ENCODE results near the gene WBP2NL.

WBP2NL gene

DNA sequence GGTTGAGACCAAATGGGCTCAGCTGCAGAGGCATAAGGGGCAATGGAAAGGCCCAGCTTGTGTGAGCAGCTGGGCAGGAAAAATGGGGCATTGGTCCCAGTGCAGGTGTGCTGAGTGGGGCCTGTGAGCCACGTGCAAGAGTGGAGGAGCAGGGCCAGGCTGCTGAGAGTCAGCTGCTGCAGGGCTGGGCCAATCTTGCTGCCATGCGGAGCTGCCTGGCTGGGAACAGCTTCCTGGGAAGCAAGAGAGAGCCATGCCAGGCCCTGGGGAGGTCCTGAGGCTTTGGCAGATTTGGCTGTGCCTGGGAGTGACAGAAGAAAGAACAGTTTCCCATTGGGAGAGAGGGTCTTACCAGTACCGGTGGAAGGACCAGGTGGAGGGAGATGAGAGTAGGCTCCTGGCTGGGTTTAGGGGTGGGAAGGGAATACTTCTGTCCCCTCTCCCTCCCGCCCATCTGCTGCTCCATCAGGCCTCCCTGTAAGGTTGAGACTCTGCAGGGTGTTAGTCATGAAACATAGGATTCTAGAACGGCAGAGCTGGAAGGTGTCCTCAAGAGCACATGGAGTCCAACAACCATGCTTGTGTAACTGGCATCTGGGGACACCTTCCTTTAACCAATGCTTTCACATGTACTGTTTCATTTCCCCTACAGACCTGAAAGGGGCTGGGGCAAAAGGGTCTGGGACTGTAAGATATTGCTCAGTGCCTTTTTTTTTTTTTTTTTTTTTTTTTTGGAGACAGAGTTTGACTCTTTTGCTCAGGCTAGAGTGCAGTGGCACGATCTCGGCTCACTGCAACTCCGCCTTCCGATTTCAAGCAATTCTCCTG lies 19.0 kb upstream of the WBP2NL start:
- Histone ChIP-seq H3K4me3 (ENCODE audit: low read depth, low read length) (no peak overlapping the region), H3K9me3 (ENCODE audit: control insufficient read depth, insufficient read depth, low read depth, low read length) (no peaks in the 10 kb centered on the region), H3K36me3 (ENCODE audit: control insufficient read depth, insufficient read depth, low read length) (no peaks in the 10 kb centered on the region), H3K9ac (ENCODE audit: low read length) (no peak overlapping the region), H3K4me1 (ENCODE audit: control insufficient read depth, insufficient read depth, low read length) (peaks cover 13% of the 10 kb centered on the region; the same call in 1 of the 2 replicates), H3K27me3 (ENCODE audit: control insufficient read depth, insufficient read depth, low read length) (peaks cover 45% of the 10 kb centered on the region), H3K27ac (ENCODE audit: low read depth, low read length) (no peak overlapping the region)

- Histone ChIP-seq H3K4me1 (ENCODE audit: control insufficient read depth, insufficient read depth, low read length) (0 out of 2 replicates have a peak, but pooled peaks cover 2% of the 10 kb centered on the region), H3K36me3 (ENCODE audit: control insufficient read depth, insufficient read depth, low read length) (no peaks in the 10 kb centered on the region), H3K9me3 (ENCODE audit: control insufficient read depth, insufficient read depth, low read depth, low read length) (no peaks in the 10 kb centered on the region), H3K4me3 (ENCODE audit: low read depth, low read length) (no peak overlapping the region), H3K27ac (ENCODE audit: low read depth, low read length) (no peak overlapping the region), H3K9ac (ENCODE audit: low read length) (no peak overlapping the region), H3K27me3 (ENCODE audit: control insufficient read depth, insufficient read depth, low read length) (peaks cover 15% of the 10 kb centered on the region)
Observed at GRCh38 chr22:41982865-41983264, 15.7 kb upstream of the WBP2NL start.

- Histone ChIP-seq H3K27me3 (ENCODE audit: control insufficient read depth, insufficient read depth, low read length) (peaks cover 6% of the 10 kb centered on the region), H3K9ac (ENCODE audit: low read length) (no peak overlapping the region), H3K9me3 (ENCODE audit: control insufficient read depth, insufficient read depth, low read depth, low read length) (no peaks in the 10 kb centered on the region), H3K36me3 (ENCODE audit: control insufficient read depth, insufficient read depth, low read length) (no peaks in the 10 kb centered on the region), H3K27ac (ENCODE audit: low read depth, low read length) (no peak overlapping the region), H3K4me3 (ENCODE audit: low read depth, low read length) (no peak overlapping the region), H3K4me1 (ENCODE audit: control insufficient read depth, insufficient read depth, low read length) (no peaks in the 10 kb centered on the region)
Observed at GRCh38 chr22:41983513-41984405, 14.8 kb upstream of the WBP2NL start.

GRCh38 chr22:41987276-41987675 lies 11.3 kb upstream of the WBP2NL start:
- no peaks in the 10 kb centered on the region; the same call in 1 of the 2 replicates for H3K27me3 ChIP-seq (ENCODE audit: control insufficient read depth, insufficient read depth, low read length)
- H3K4me3 ChIP-seq (ENCODE audit: low read depth, low read length): no peak overlapping the region
- no peaks in the 10 kb centered on the region for H3K4me1 ChIP-seq (ENCODE audit: control insufficient read depth, insufficient read depth, low read length)
- H3K36me3 ChIP-seq (ENCODE audit: control insufficient read depth, insufficient read depth, low read length): no peaks in the 10 kb centered on the region
- no peaks in the 10 kb centered on the region for H3K9me3 ChIP-seq (ENCODE audit: control insufficient read depth, insufficient read depth, low read depth, low read length)
- H3K9ac ChIP-seq (ENCODE audit: low read length): no peak overlapping the region
- H3K27ac ChIP-seq (ENCODE audit: low read depth, low read length): no peak overlapping the region

GRCh38 chr22:41989246-41989645 lies 9.3 kb upstream of the WBP2NL start:
- Histone ChIP-seq H3K9me3 (ENCODE audit: control insufficient read depth, insufficient read depth, low read depth, low read length) (no peaks in the 10 kb centered on the region), H3K9ac (ENCODE audit: low read length) (no peak overlapping the region), H3K36me3 (ENCODE audit: control insufficient read depth, insufficient read depth, low read length) (peaks cover 10% of the 10 kb centered on the region), H3K4me1 (ENCODE audit: control insufficient read depth, insufficient read depth, low read length) (no peaks in the 10 kb centered on the region), H3K27ac (ENCODE audit: low read depth, low read length) (no peak overlapping the region), H3K27me3 (ENCODE audit: control insufficient read depth, insufficient read depth, low read length) (no peaks in the 10 kb centered on the region; the same call in 1 of the 2 replicates), H3K4me3 (ENCODE audit: low read depth, low read length) (no peak overlapping the region)

DNA sequence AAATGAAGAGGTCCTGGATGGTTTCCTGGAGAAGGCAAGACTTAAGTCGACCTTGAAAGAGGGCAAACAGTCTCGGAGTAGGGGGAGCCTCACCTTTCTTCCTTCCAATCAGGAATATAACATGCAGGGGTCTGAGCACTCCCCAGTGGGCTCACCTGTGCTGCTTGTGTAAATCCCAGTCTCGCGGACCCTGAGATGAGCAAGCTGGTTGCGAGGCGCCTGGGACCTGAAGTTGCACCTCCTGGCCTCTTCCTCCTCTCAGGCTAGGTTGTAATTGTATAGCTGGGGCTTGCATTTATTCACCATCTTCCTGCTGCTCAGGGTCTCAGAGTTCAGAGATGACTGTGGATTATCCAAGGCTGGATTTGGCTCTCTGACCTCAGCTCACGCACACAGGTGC lies 7.5 kb upstream of the WBP2NL start:
- Histone ChIP-seq H3K4me3 (ENCODE audit: low read depth, low read length) (no peak overlapping the region), H3K9me3 (ENCODE audit: control insufficient read depth, insufficient read depth, low read depth, low read length) (no peaks in the 10 kb centered on the region), H3K9ac (ENCODE audit: low read length) (no peak overlapping the region), H3K4me1 (ENCODE audit: control insufficient read depth, insufficient read depth, low read length) (no peaks in the 10 kb centered on the region), H3K27me3 (ENCODE audit: control insufficient read depth, insufficient read depth, low read length) (no peaks in the 10 kb centered on the region; the same call in 1 of the 2 replicates), H3K27ac (ENCODE audit: low read depth, low read length) (no peak overlapping the region), H3K36me3 (ENCODE audit: control insufficient read depth, insufficient read depth, low read length) (peaks cover 20% of the 10 kb centered on the region)

- H3K36me3 ChIP-seq (ENCODE audit: control insufficient read depth, insufficient read depth, low read length): peaks cover 23% of the 10 kb centered on the region
Observed at GRCh38 chr22:41992496-41992895, 6.1 kb upstream of the WBP2NL start.

GRCh38 chr22:41995211-41995610 lies 3.4 kb upstream of the WBP2NL start:
- Histone ChIP-seq H3K36me3 (ENCODE audit: control insufficient read depth, insufficient read depth, low read length) (peaks cover 23% of the 10 kb centered on the region), H3K4me1 (ENCODE audit: control insufficient read depth, insufficient read depth, low read length) (no peaks in the 10 kb centered on the region), H3K9ac (ENCODE audit: low read length) (no peak overlapping the region), H3K4me3 (ENCODE audit: low read depth, low read length) (no peak overlapping the region), H3K27me3 (ENCODE audit: control insufficient read depth, insufficient read depth, low read length) (no peaks in the 10 kb centered on the region; the same call in 1 of the 2 replicates), H3K9me3 (ENCODE audit: control insufficient read depth, insufficient read depth, low read depth, low read length) (no peaks in the 10 kb centered on the region), H3K27ac (ENCODE audit: low read depth, low read length) (no peak overlapping the region)

More at GRCh38 chr22:41992496-41992895, 6.1 kb upstream of the WBP2NL start:
- Histone ChIP-seq H3K9ac (ENCODE audit: low read length) (no peak overlapping the region), H3K27me3 (ENCODE audit: control insufficient read depth, insufficient read depth, low read length) (no peaks in the 10 kb centered on the region; the same call in 1 of the 2 replicates), H3K27ac (ENCODE audit: low read depth, low read length) (no peak overlapping the region), H3K4me1 (ENCODE audit: control insufficient read depth, insufficient read depth, low read length) (no peaks in the 10 kb centered on the region), H3K4me3 (ENCODE audit: low read depth, low read length) (no peak overlapping the region), H3K9me3 (ENCODE audit: control insufficient read depth, insufficient read depth, low read depth, low read length) (no peaks in the 10 kb centered on the region)

GRCh38 chr22:41996826-41997225 lies 1.8 kb upstream of the WBP2NL start:
- Histone ChIP-seq H3K4me3 (ENCODE audit: low read depth, low read length) (no peak overlapping the region), H3K4me1 (ENCODE audit: control insufficient read depth, insufficient read depth, low read length) (no peaks in the 10 kb centered on the region), H3K9ac (ENCODE audit: low read length) (no peak overlapping the region), H3K27me3 (ENCODE audit: control insufficient read depth, insufficient read depth, low read length) (peaks cover 8% of the 10 kb centered on the region; the same call in 1 of the 2 replicates), H3K9me3 (ENCODE audit: control insufficient read depth, insufficient read depth, low read depth, low read length) (no peaks in the 10 kb centered on the region), H3K36me3 (ENCODE audit: control insufficient read depth, insufficient read depth, low read length) (peaks cover 23% of the 10 kb centered on the region), H3K27ac (ENCODE audit: low read depth, low read length) (no peak overlapping the region)

- Histone ChIP-seq H3K27me3 (ENCODE audit: control insufficient read depth, insufficient read depth, low read length) (peaks cover 8% of the 10 kb centered on the region; the same call in 1 of the 2 replicates), H3K9me3 (ENCODE audit: control insufficient read depth, insufficient read depth, low read depth, low read length) (no peaks in the 10 kb centered on the region), H3K36me3 (ENCODE audit: control insufficient read depth, insufficient read depth, low read length) (peaks cover 3% of the 10 kb centered on the region; the same call in 1 of the 2 replicates), H3K4me1 (ENCODE audit: control insufficient read depth, insufficient read depth, low read length) (no peaks in the 10 kb centered on the region), H3K27ac (ENCODE audit: low read depth, low read length) (no peak overlapping the region), H3K9ac (ENCODE audit: low read length) (no peak overlapping the region), H3K4me3 (ENCODE audit: low read depth, low read length) (no peak overlapping the region)
Observed at GRCh38 chr22:42000466-42000865, 1.9 kb downstream of the WBP2NL start.

Measured in HUES6 (cell line).